HCT116 (cell line): ENCODE results near the gene PEAK3.

Source experiments
- CEBPB ChIP-seq: IDR thresholded peaks from 2 replicates; pipeline ENCODE4 v1.6.1; 2012; ENCODE audit warnings: low read depth
- CTCF ChIP-seq, 3 experiments: fragments of 200-600 bp in 1 of 3; sonication (generic) in 1 of 3; IDR thresholded peaks in 2 of 3; conservative IDR thresholded peaks in 1 of 3; 2 replicates each; pipeline ENCODE4 v1.5.1; 2012 to 2017; ENCODE audit warnings: low read depth in 2 of 3, low read length in 2 of 3, antibody characterized with exemption in 1 of 3, borderline replicate concordance in 1 of 3, control low read depth in 1 of 3, mild to moderate bottlenecking in 1 of 3, mixed read lengths in 1 of 3, mixed run types in 1 of 3, moderate library complexity in 1 of 3; ENCODE audit not compliant: insufficient read depth in 1 of 3
- ELF1 ChIP-seq: IDR thresholded peaks from 2 replicates; pipeline ENCODE4 v1.6.1; 2012; ENCODE audit warnings: low read depth, borderline replicate concordance
- EZH2 ChIP-seq: fragments of 200-600 bp; sonication (generic); IDR thresholded peaks from 2 replicates; pipeline ENCODE4 v1.6.1; 2017; ENCODE audit warnings: antibody characterized with exemption, mixed run types
- FOSL1 ChIP-seq: IDR thresholded peaks from 2 replicates; pipeline ENCODE4 v1.6.1; 2012; ENCODE audit warnings: low read depth
- POLR2A ChIP-seq: IDR thresholded peaks from 2 replicates; pipeline ENCODE4 v1.7.0; 2011; ENCODE audit warnings: borderline replicate concordance; ENCODE audit not compliant: insufficient read depth, insufficient read length; ENCODE audit errors: extremely low read depth
- POLR2AphosphoS5 ChIP-seq: IDR thresholded peaks from 2 replicates; pipeline ENCODE4 v1.6.1; 2011; ENCODE audit warnings: mild to moderate bottlenecking, low read depth, low read length, moderate library complexity
- RAD21 ChIP-seq: IDR thresholded peaks from 2 replicates; pipeline ENCODE4 v1.6.1; 2012; ENCODE audit warnings: low read depth, mild to moderate bottlenecking
- REST ChIP-seq: IDR thresholded peaks from 2 replicates; pipeline ENCODE4 v1.6.1; 2012; ENCODE audit warnings: low read depth
- SRF ChIP-seq: IDR thresholded peaks from 2 replicates; pipeline ENCODE4 v1.6.1; 2012; ENCODE audit warnings: low read depth
- YY1 ChIP-seq: IDR thresholded peaks from 2 replicates; pipeline ENCODE4 v1.6.1; 2011; ENCODE audit warnings: low read length, low read depth, moderate library complexity, mild to moderate bottlenecking; ENCODE audit not compliant: insufficient replicate concordance; ENCODE audit errors: extremely low read depth

- TF ChIP-seq CTCF (IDR thresholded peaks at IDR 0.05 in 2 of 3, conservative IDR thresholded peaks at IDR 0.05 in 1 of 3; ENCODE audit: borderline replicate concordance in 1 of 3, insufficient read depth in 1 of 3, low read depth in 2 of 3, low read length in 2 of 3) (no peak), ELF1 (no peak), REST (no peak), SRF (no peak), RAD21 (no peak), EZH2 (no peak), CEBPB (no peak), POLR2A (no peak), YY1 (no peak), POLR2AphosphoS5 (no peak), FOSL1 (no peak)
Measured at GRCh38 chr19:2282062-2282861, at the start of gene PEAK3.
